Common myeloid progenitor, CD34-positive (primary cell): Measurements from ENCODE around the gene SULF2.

ENCODE experiments used
- CTCF ChIA-PET: fragments of 350-600 bp; sonication (Branson Sonifier 250); formaldehyde crosslinking; loops from one replicate; lab custom pipeline; 2021; ENCODE audit warnings: antibody characterized with exemption; lab: Charles Lee
- POLR2A ChIA-PET: fragments of 350-600 bp; sonication (Branson Sonifier 250); formaldehyde crosslinking; loops from one replicate; lab custom pipeline; 2021; ENCODE audit warnings: antibody characterized with exemption; lab: Charles Lee
- DNase-seq, 3 donors: peaks; one replicate each; pipeline versions ENCODE4 v3.0.0 to v3.0.0-alpha.2; 2013
- H3K27ac ChIP-seq, 2 experiments: 1 replicate in 1 of 2; 2 replicates in 1 of 2; pipeline ENCODE4 v1.7.0; 2013; ENCODE audit warnings: inconsistent platforms in 2 of 2, low read length in 2 of 2, mild to moderate bottlenecking in 2 of 2, low read depth in 1 of 2, moderate library complexity in 1 of 2; ENCODE audit not compliant: severe bottlenecking in 2 of 2, insufficient read depth in 1 of 2, poor library complexity in 1 of 2
- H3K27me3 ChIP-seq, 5 experiments: replicated peaks in 2 of 5; 1 replicate in 3 of 5; 2 replicates in 2 of 5; pipeline versions ENCODE4 v1.6.1 to v1.7.0; 2013; ENCODE audit warnings: low read length in 4 of 5, mild to moderate bottlenecking in 2 of 5, moderate library complexity in 2 of 5, inconsistent platforms in 1 of 5; ENCODE audit not compliant: insufficient read depth in 5 of 5, control insufficient read depth in 4 of 5
- H3K36me3 ChIP-seq, 4 experiments: 1 replicate in 2 of 4; 2 replicates in 2 of 4; pipeline versions ENCODE4 v1.6.1 to v1.7.0; 2013; ENCODE audit warnings: low read length in 3 of 4, control low read depth in 1 of 4, mild to moderate bottlenecking in 1 of 4; ENCODE audit not compliant: control insufficient read depth in 4 of 4, insufficient read depth in 4 of 4
- H3K4me1 ChIP-seq, 4 experiments: 1 replicate in 3 of 4; 2 replicates in 1 of 4; pipeline versions ENCODE4 v1.6.1 to v1.7.1; 2013; ENCODE audit warnings: low read length in 3 of 4, mild to moderate bottlenecking in 3 of 4, control low read depth in 1 of 4, inconsistent platforms in 1 of 4, moderate library complexity in 1 of 4; ENCODE audit not compliant: control insufficient read depth in 4 of 4, insufficient read depth in 4 of 4; ENCODE audit errors: control extremely low read depth in 1 of 4
- H3K4me3 ChIP-seq, 7 experiments: 1 replicate in 4 of 7; 2 replicates in 3 of 7; pipeline versions ENCODE4 v1.5.1 to v1.7.0; 2013; ENCODE audit warnings: mild to moderate bottlenecking in 7 of 7, low read length in 6 of 7, moderate library complexity in 6 of 7, inconsistent platforms in 2 of 7, low read depth in 2 of 7, control low read depth in 1 of 7; ENCODE audit not compliant: insufficient read depth in 4 of 7, control insufficient read depth in 1 of 7; ENCODE audit errors: extremely low read depth in 1 of 7
- H3K9me3 ChIP-seq, 5 experiments: 1 replicate in 4 of 5; 2 replicates in 1 of 5; pipeline versions ENCODE4 v1.6.1 to v1.7.1; 2013; ENCODE audit warnings: low read length in 4 of 5, mild to moderate bottlenecking in 2 of 5, inconsistent platforms in 1 of 5, low read depth in 1 of 5, moderate library complexity in 1 of 5; ENCODE audit not compliant: control insufficient read depth in 4 of 5, insufficient read depth in 2 of 5; ENCODE audit errors: control extremely low read depth in 1 of 5
- WGBS: methylation state at CpG from one replicate; pipeline ENCODE4 v1.1.5; 2013; ENCODE audit not compliant: insufficient coverage; 5-methylcytosine and 5-hydroxymethylcytosine counted together

The SULF2 gene

DNA sequence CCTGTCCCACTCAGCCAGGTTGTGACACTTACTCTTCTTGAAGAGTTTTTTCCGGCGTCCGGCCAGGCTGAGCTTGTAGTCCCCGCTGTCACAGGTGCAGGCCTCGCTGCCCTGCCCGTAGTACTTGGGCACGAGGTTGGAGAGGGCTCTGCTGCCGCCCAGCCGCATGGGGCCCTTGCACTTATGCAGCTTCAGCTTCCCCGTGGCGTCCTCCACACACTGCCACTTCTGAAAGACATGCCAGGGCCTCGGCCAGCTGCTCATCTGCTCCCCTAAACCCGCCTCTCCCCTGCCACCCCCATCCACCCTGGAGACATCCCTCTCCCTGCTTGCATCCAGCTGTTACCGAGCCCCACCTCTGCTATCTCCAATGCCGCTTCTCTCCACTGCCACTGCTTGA, 113.1 kb downstream of the SULF2 start:
- peaks cover 0 to 2% (median 0%) of the 10 kb centered on the region in 5 experiments for H3K27me3 ChIP-seq
- DNase-seq = no peak

GRCh38 chr20:47670913-47671312, 114.4 kb downstream of the SULF2 start:
- H3K27ac ChIP-seq = no peak overlapping the region
- no peaks in the 10 kb centered on the region for H3K36me3 ChIP-seq
- H3K27me3 ChIP-seq = peaks cover 0 to 2% (median 0%) of the 10 kb centered on the region in 5 experiments
- no peak for DNase-seq
- POLR2A ChIA-PET = no interaction called here
- CTCF ChIA-PET = interaction anchor here (1.2 kb wide), 1 partner anchor 950 kb away, joined by 3 read pairs; no protein-coding TSS in a partner anchor
- H3K4me1 ChIP-seq = peaks cover 0 to 14% (median 7%) of the 10 kb centered on the region in 4 experiments
- no peaks in the 10 kb centered on the region for H3K9me3 ChIP-seq
- no peak overlapping the region for H3K4me3 ChIP-seq
- 94% methylated on average over 8 of the region's 10 CpGs for WGBS

More for the DNA sequence above, 113.1 kb downstream of the SULF2 start:
- no peaks in the 10 kb centered on the region for H3K36me3 ChIP-seq
- H3K4me3 ChIP-seq = no peak overlapping the region
- WGBS = 97% methylated on average over 15 of the region's 15 CpGs
- H3K4me1 ChIP-seq = peaks cover 0 to 10% (median 7%) of the 10 kb centered on the region in 4 experiments
- H3K9me3 ChIP-seq = no peaks in the 10 kb centered on the region
- CTCF ChIA-PET = interaction anchor here (1.2 to 3.1 kb wide), 2 partner anchors 9 to 949 kb away, joined by 3 to 11 read pairs; no protein-coding TSS in a partner anchor
- POLR2A ChIA-PET = no interaction called here
- H3K27ac ChIP-seq = no peak overlapping the region

- Histone ChIP-seq H3K9me3 (no peaks in the 10 kb centered on the region), H3K36me3 (no peaks in the 10 kb centered on the region), H3K4me3 (no peak overlapping the region), H3K27me3 (peaks cover 0 to 2% (median 0%) of the 10 kb centered on the region in 5 experiments), H3K4me1 (peaks cover 0 to 14% (median 7%) of the 10 kb centered on the region in 4 experiments), H3K27ac (no peak overlapping the region)
- WGBS = 95% methylated on average over 15 of the region's 22 CpGs
- ChIA-PET CTCF (interaction anchor here (1.2 kb wide), 1 partner anchor 8 kb away, joined by 4 read pairs; no protein-coding TSS in a partner anchor), POLR2A (no interaction called here)
- no peak for DNase-seq
Measured at GRCh38 chr20:47669927-47670890, 115.1 kb downstream of the SULF2 start.

DNA sequence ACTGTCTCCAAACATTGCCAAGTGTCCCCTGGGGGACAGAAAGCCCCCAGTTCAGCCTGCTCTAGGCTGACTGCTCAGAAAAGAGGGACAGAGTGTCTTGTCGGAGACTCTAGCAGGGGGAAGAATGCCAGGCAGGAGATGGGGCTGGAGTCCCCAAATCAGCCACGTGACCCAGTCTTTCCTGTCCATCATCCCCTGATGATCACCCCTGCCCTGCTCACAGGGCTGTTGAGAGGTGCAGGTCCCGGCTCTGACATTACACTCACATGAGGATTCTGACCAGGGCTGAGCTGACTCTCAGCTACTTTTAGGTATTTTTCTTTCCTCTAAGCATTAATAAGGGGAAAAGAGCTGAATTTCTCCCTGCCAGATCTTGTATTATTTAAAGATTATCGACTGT, 115.8 kb downstream of the SULF2 start:
- Histone ChIP-seq H3K27me3 (peaks cover 0 to 2% (median 0%) of the 10 kb centered on the region in 5 experiments), H3K9me3 (no peaks in the 10 kb centered on the region), H3K36me3 (no peaks in the 10 kb centered on the region), H3K27ac (no peak overlapping the region), H3K4me3 (no peak overlapping the region), H3K4me1 (peaks cover 0 to 14% (median 7%) of the 10 kb centered on the region in 4 experiments)
- 95% methylated on average over 3 of the region's 4 CpGs for WGBS
- CTCF ChIA-PET = interaction anchor here (1.2 to 2.1 kb wide), 3 partner anchors 8 to 11 kb away, joined by 4 to 9 read pairs (median 5); no protein-coding TSS in a partner anchor
- POLR2A ChIA-PET = no interaction called here
- no peak for DNase-seq

- no peak overlapping the region for H3K4me3 ChIP-seq
- H3K4me1 ChIP-seq = peaks cover 0 to 14% (median 7%) of the 10 kb centered on the region in 4 experiments
- peaks cover 0 to 2% (median 0%) of the 10 kb centered on the region in 5 experiments for H3K27me3 ChIP-seq
- H3K36me3 ChIP-seq = no peaks in the 10 kb centered on the region
- ChIA-PET CTCF (interaction anchor here (0.6 to 2.1 kb wide), 4 partner anchors 8 to 49 kb away, joined by 3 to 9 read pairs (median 4); no protein-coding TSS in a partner anchor), POLR2A (no interaction called here)
- H3K27ac ChIP-seq = no peak overlapping the region
- no peak for DNase-seq
- WGBS = 94% methylated on average over 6 of the region's 8 CpGs
- H3K9me3 ChIP-seq = no peaks in the 10 kb centered on the region
Measured at GRCh38 chr20:47669152-47669425, 116.2 kb downstream of the SULF2 start.

GRCh38 chr20:47668313-47669151, 116.7 kb downstream of the SULF2 start:
- ChIA-PET POLR2A (no interaction called here), CTCF (interaction anchor here (0.6 to 2.1 kb wide), 3 partner anchors 8 to 49 kb away, joined by 3 to 9 read pairs (median 5); no protein-coding TSS in a partner anchor)
- Histone ChIP-seq H3K4me3 (no peak overlapping the region), H3K9me3 (no peaks in the 10 kb centered on the region), H3K4me1 (peaks cover 0 to 14% (median 7%) of the 10 kb centered on the region in 4 experiments), H3K27me3 (peaks cover 0 to 2% (median 0%) of the 10 kb centered on the region in 5 experiments), H3K36me3 (no peaks in the 10 kb centered on the region), H3K27ac (no peak overlapping the region)
- DNase-seq = no peak
- WGBS = 95% methylated on average over 23 of the region's 23 CpGs
